K562 (cell line): Measurements from ENCODE around the gene DRC1. TPM values are rescaled to one million over a fixed set of nuclear protein-coding genes. Genes with fewer than 3 reads are reported as not detected.

Experiments
- ATAC-seq: fragments of 200-7000 bp; cut with Tn5 transposase; 3 replicates; pipeline ENCODE4 v1.9.1; 2020; ENCODE audit warnings: moderate library complexity
- BruUV-seq: library from RNA; stranded (reverse); fragments of 400-500 nt; replicated peaks from 2 replicates; lab custom pipeline; 2021; lab: Mats Ljungman, UMichigan
- CTCF ChIA-PET: fragments of 300-600 bp; formaldehyde crosslinking; extraction: SDS; loops from one replicate; lab custom pipeline; 2021; ENCODE audit warnings: low intra/inter-chr PET ratio; lab: Yijun Ruan, JAX
- POLR2A ChIA-PET: fragments of 300-600, 350-650 bp; sonication (Branson Sonifier 250); formaldehyde crosslinking; extraction: SDS; loops from one replicate; lab custom pipeline; 2021; ENCODE audit warnings: antibody characterized with exemption, inconsistent platforms; lab: Yijun Ruan, JAX
- DNase-seq, 4 experiments: peaks; one replicate each; pipeline versions ENCODE4 v3.0.0 to v3.0.0-alpha.2; 2011 to 2018; ENCODE audit warnings: low spot score in 3 of 4, mixed read lengths in 3 of 4; ENCODE audit errors: extremely low read depth in 1 of 4
- FAIRE-seq: peaks from 2 replicates; lab custom pipeline; 2011; peaks lifted over from hg19 to GRCh38; lab: Jason Lieb, UNC
- H2AFZ ChIP-seq: 2 replicates; pipeline ENCODE4 v1.6.0; 2011; ENCODE audit warnings: low read depth, low read length, control low read depth, inconsistent platforms
- H3K27ac ChIP-seq: fragments of 200-600 bp; 3 replicates; pipeline ENCODE4 v1.8.0; 2011; ENCODE audit warnings: low read depth, mild to moderate bottlenecking, control low read depth, inconsistent platforms, low read length, moderate library complexity, mixed read lengths; ENCODE audit errors: extremely low read depth
- H3K27me3 ChIP-seq, 2 experiments: fragments of 300-600 bp in 1 of 2; 2 replicates in 1 of 2; 3 replicates in 1 of 2; pipeline versions ENCODE4 v1.6.0 to v1.8.0; 2011; ENCODE audit warnings: inconsistent platforms in 2 of 2, low read length in 2 of 2, mild to moderate bottlenecking in 1 of 2, mixed read lengths in 1 of 2, moderate library complexity in 1 of 2; ENCODE audit not compliant: control insufficient read depth in 2 of 2, insufficient read depth in 2 of 2
- H3K36me3 ChIP-seq: fragments of 300-600 bp; 3 replicates; pipeline ENCODE4 v1.8.0; 2011; ENCODE audit warnings: mild to moderate bottlenecking, low read length, inconsistent platforms; ENCODE audit not compliant: control insufficient read depth, insufficient read depth
- H3K4me1 ChIP-seq, 2 experiments: fragments of 200-600 bp in 1 of 2; replicated peaks in 1 of 2; 2 replicates in 1 of 2; 3 replicates in 1 of 2; pipeline versions ENCODE4 v1.5.1 to v1.8.0; 2011; ENCODE audit warnings: inconsistent platforms in 2 of 2, low read length in 2 of 2, mild to moderate bottlenecking in 1 of 2, mixed read lengths in 1 of 2, moderate library complexity in 1 of 2; ENCODE audit not compliant: control insufficient read depth in 2 of 2, insufficient read depth in 2 of 2
- H3K4me2 ChIP-seq: 2 replicates; pipeline ENCODE4 v1.6.1; 2011; ENCODE audit warnings: low read length, control low read depth, inconsistent platforms, mixed read lengths; ENCODE audit not compliant: insufficient read depth
- H3K4me3 ChIP-seq: fragments of 200-600 bp; sonication (generic), shearing (Covaris generic); 2 replicates; pipeline ENCODE4 v1.5.1; 2016; ENCODE audit warnings: control low read depth, inconsistent platforms
- H3K79me2 ChIP-seq: fragments of 200-600 bp; 3 replicates; pipeline ENCODE4 v1.8.0; 2011; ENCODE audit warnings: low read length, inconsistent platforms; ENCODE audit not compliant: control insufficient read depth, insufficient read depth
- H3K9ac ChIP-seq, 2 experiments: 2 replicates each; pipeline versions ENCODE4 v1.6.0 to v1.6.1; 2011; ENCODE audit warnings: low read depth in 2 of 2, low read length in 2 of 2, control low read depth in 1 of 2, inconsistent platforms in 1 of 2, mild to moderate bottlenecking in 1 of 2, mixed read lengths in 1 of 2; ENCODE audit not compliant: insufficient read depth in 1 of 2
- H3K9me1 ChIP-seq: one replicate; pipeline ENCODE4 v1.6.0; 2011; ENCODE audit warnings: inconsistent platforms, mild to moderate bottlenecking, low read length, moderate library complexity; ENCODE audit not compliant: control insufficient read depth, insufficient read depth
- H3K9me3 ChIP-seq: replicated peaks from 2 replicates; pipeline ENCODE4 v1.5.1; 2011; ENCODE audit warnings: low read depth, low read length, inconsistent platforms; ENCODE audit not compliant: control insufficient read depth, insufficient read depth
- H4K20me1 ChIP-seq: replicated peaks from 2 replicates; pipeline ENCODE4 v1.6.1; 2011; ENCODE audit warnings: low read length, inconsistent platforms, mixed read lengths; ENCODE audit not compliant: control insufficient read depth, insufficient read depth
- KLF16 ChIP-seq: IDR thresholded peaks from 2 replicates; pipeline ENCODE4 v1.6.1; 2016; ENCODE audit warnings: antibody characterized with exemption
- MEIS2 ChIP-seq: fragments of 450-650 bp; IDR thresholded peaks from 2 replicates; pipeline ENCODE4 v1.6.1; 2014; ENCODE audit warnings: mild to moderate bottlenecking; ENCODE audit not compliant: partially characterized antibody
- MTA1 ChIP-seq: fragments of 450-650 bp; IDR thresholded peaks from 2 replicates; pipeline ENCODE4 v1.6.1; 2017; ENCODE audit warnings: borderline replicate concordance
- YY1 ChIP-seq, 3 experiments: IDR thresholded peaks; 2 replicates each; pipeline ENCODE4 v1.6.1; 2011; ENCODE audit warnings: low read length in 2 of 3, mild to moderate bottlenecking in 2 of 3, moderate library complexity in 2 of 3, borderline replicate concordance in 1 of 3, control low read depth in 1 of 3, low read depth in 1 of 3; ENCODE audit not compliant: insufficient read depth in 3 of 3, insufficient replicate concordance in 2 of 3, control insufficient read depth in 1 of 3, insufficient read length in 1 of 3; ENCODE audit errors: extremely low read depth in 1 of 3
- ZNF274 ChIP-seq: IDR thresholded peaks from 2 replicates; pipeline ENCODE4 v1.6.1; 2011; ENCODE audit warnings: low read depth, mild to moderate bottlenecking, low read length, moderate library complexity, borderline replicate concordance
- ZNF41 ChIP-seq: fragments of 250-450 bp; sonication (Bioruptor Pico); conservative IDR thresholded peaks from 2 replicates; pipeline ENCODE4 v1.4.0; 2020; ENCODE audit warnings: mild to moderate bottlenecking
- ZNF77 ChIP-seq: fragments of 250-450 bp; sonication (Bioruptor Pico); IDR thresholded peaks from 2 replicates; pipeline ENCODE4 v1.5.0; 2020
- WGBS: fragments of 100-300 bp; shearing (Covaris generic); methylation state at CpG from one replicate; pipeline ENCODE4 v1.1.6; 2016; ENCODE audit warnings: low coverage, mixed read lengths; ENCODE audit not compliant: insufficient coverage; ENCODE audit errors: missing lambda C conversion rate; 5-methylcytosine and 5-hydroxymethylcytosine counted together
- in situ Hi-C: fragments of 300-500 bp; cut with MboI; formaldehyde crosslinking; loops from 4 replicates; pipeline ENCODE4 v1.15.0; 2018; ENCODE audit warnings: inconsistent platforms, mixed read lengths
- intact Hi-C: fragments of 100-400 bp; cut with micrococcal nuclease; formaldehyde crosslinking; loops from 2 replicates; pipeline ENCODE4 v1.14.2; 2022
- polyA plus RNA-seq, 8 experiments: library from polyadenylated mRNA; depleted of rRNA in 4 of 8; stranded (reverse) in 5 of 8; unstranded in 3 of 8; fragments of >200 nt; fragmentation: Nextera tagmentation in 2 of 8; fragmentation: Illumina TruSeq in 1 of 8; extraction: Ambion mirVana in 2 of 8; extraction: Trizol in 1 of 8; gene quantifications; 2 replicates each; pipeline versions ENCODE4 v1.2.1 to v1.2.3, GENCODE V29; 2011 to 2014; ENCODE audit warnings: inconsistent platforms in 1 of 8, missing spikeins in 1 of 8
- total RNA-seq, 7 experiments: library from RNA; depleted of rRNA in 6 of 7; stranded (reverse); fragments of >200 nt in 6 of 7; fragmentation: Illumina TruSeq in 2 of 7; extraction: Trizol in 2 of 7; gene quantifications; 2 replicates each; pipeline versions ENCODE4 v1.2.1 to v1.2.3, GENCODE V29; 2011 to 2021; ENCODE audit warnings: low replicate concordance in 1 of 7
- TF ChIP-seq, protein P1 (sequence below): fragments of 450-650 bp; IDR thresholded peaks from 2 replicates; pipeline ENCODE4 v1.6.1; 2016
- TF ChIP-seq, protein P2 (sequence below): fragments of 250-450 bp; sonication (Bioruptor Pico); IDR thresholded peaks from 2 replicates; pipeline ENCODE4 v1.8.0; 2021; ENCODE audit warnings: moderate library complexity, mild to moderate bottlenecking, inconsistent platforms
- TF ChIP-seq, protein P3 (sequence below): sonication (generic); formaldehyde crosslinking; IDR thresholded peaks from 2 replicates; pipeline ENCODE4 v1.8.0; 2023; ENCODE audit warnings: mild to moderate bottlenecking, missing genetic modification reagents

DRC1 gene
- total and polyA plus RNA-seq, 9 of the 15 experiments (the other 6 are each of a cell fraction or from before 2014, with no cell fraction given), result 0.07 to 0.10 TPM; not detected in 7

DNA sequence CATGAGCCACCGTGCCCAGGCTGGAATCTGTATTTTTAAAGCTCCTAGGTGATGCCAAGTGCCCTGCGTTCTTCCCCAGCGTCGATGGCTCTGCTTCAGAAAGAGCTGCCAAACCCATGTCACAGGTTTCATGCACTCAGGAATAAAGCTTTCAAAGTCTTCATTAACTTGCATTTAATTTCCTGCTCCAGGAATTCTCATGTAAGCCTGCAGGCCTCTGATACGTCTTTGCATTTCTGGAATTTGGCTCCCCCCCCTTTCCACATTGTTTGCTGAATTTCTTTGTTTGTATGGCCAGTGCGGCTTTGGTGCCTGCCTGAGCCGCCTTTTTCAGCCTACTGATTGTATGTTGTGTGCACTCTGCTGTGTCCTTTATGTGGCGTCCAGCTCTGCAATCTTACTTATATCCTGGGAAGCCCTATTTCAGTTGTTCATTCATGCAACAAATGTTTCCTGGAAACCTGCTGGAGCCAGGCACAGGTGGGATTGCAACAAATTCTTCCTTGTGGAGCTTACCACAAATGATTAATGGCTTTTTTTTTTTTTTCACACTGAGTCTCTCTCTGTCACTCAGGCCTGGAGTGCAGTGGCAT lies 94.1 kb downstream of the DRC1 start:
- Histone ChIP-seq H4K20me1 (no peaks in the 10 kb centered on the region), H3K4me2 (no peak overlapping the region), H3K36me3 (no peaks in the 10 kb centered on the region), H3K27me3 (peaks cover 25 to 27% of the 10 kb centered on the region in 2 experiments), H3K9me1 (no peaks in the 10 kb centered on the region), H3K4me3 (no peak overlapping the region), H3K27ac (no peak overlapping the region), H2AFZ (no peak overlapping the region), H3K9me3 (no peaks in the 10 kb centered on the region), H3K4me1 (peaks cover 17% of the 10 kb centered on the region in 2 experiments), H3K9ac (no peak overlapping the region), H3K79me2 (no peaks in the 10 kb centered on the region)
- BruUV-seq, result no TSS peak
- WGBS, result 39% methylated on average over 8 of the region's 8 CpGs
- CTCF ChIA-PET, result interaction anchor here (0.6 kb wide), 1 partner anchor 645 kb away, joined by 3 read pairs; no protein-coding TSS in a partner anchor
- no peak for DNase-seq
- in situ Hi-C loops, result no loop called here
- intact Hi-C loops, result no loop called here
- POLR2A ChIA-PET, result interaction anchor here (1.1 to 1.6 kb wide), 2 partner anchors 9 to 40 kb away, joined by 3 read pairs; no protein-coding TSS in a partner anchor
- ATAC-seq, result no peak
- FAIRE-seq, result no peak
- TF ChIP-seq, protein P1, sequence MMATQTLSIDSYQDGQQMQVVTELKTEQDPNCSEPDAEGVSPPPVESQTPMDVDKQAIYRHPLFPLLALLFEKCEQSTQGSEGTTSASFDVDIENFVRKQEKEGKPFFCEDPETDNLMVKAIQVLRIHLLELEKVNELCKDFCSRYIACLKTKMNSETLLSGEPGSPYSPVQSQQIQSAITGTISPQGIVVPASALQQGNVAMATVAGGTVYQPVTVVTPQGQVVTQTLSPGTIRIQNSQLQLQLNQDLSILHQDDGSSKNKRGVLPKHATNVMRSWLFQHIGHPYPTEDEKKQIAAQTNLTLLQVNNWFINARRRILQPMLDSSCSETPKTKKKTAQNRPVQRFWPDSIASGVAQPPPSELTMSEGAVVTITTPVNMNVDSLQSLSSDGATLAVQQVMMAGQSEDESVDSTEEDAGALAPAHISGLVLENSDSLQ, result no peak; the same call in 1 of the 2 replicates
- peak; percentile 28 for TF ChIP-seq MEIS2

GRCh38 chr2:26500406-26500805 lies 98.7 kb downstream of the DRC1 start:
- H3K4me3 ChIP-seq, result no peak overlapping the region
- H4K20me1 ChIP-seq, result no peaks in the 10 kb centered on the region
- DNase-seq (no peak), ATAC-seq (no peak), FAIRE-seq (no peak)
- intact Hi-C loops (loop anchor here (10.0 kb wide), 1 partner anchor 244 kb away; no protein-coding TSS in a partner anchor), in situ Hi-C loops (no loop called here)
- WGBS, result 4% methylated on average over 4 of the region's 4 CpGs
- no peaks in the 10 kb centered on the region for H3K9me1 ChIP-seq
- H3K27me3 ChIP-seq, result peaks cover 27 to 32% of the 10 kb centered on the region in 2 experiments
- no peak overlapping the region for H3K9ac ChIP-seq
- no peaks in the 10 kb centered on the region for H3K9me3 ChIP-seq
- H3K36me3 ChIP-seq, result no peaks in the 10 kb centered on the region
- H2AFZ ChIP-seq, result no peak overlapping the region
- no peaks in the 10 kb centered on the region for H3K79me2 ChIP-seq
- BruUV-seq, result no TSS peak
- ChIA-PET POLR2A (interaction anchor here (0.7 kb wide), 1 partner anchor 187 kb away, joined by 3 read pairs; no protein-coding TSS in a partner anchor), CTCF (no interaction called here)
- H3K4me1 ChIP-seq, result peaks cover 0 to 13% of the 10 kb centered on the region in 2 experiments; a peak in 3 of 5 replicates
- H3K4me2 ChIP-seq, result no peak overlapping the region
- no peak overlapping the region for H3K27ac ChIP-seq
- no peak for TF ChIP-seq MTA1
- no peak for TF ChIP-seq KLF16
- no peak for TF ChIP-seq ZNF274
- TF ChIP-seq, protein P2, sequence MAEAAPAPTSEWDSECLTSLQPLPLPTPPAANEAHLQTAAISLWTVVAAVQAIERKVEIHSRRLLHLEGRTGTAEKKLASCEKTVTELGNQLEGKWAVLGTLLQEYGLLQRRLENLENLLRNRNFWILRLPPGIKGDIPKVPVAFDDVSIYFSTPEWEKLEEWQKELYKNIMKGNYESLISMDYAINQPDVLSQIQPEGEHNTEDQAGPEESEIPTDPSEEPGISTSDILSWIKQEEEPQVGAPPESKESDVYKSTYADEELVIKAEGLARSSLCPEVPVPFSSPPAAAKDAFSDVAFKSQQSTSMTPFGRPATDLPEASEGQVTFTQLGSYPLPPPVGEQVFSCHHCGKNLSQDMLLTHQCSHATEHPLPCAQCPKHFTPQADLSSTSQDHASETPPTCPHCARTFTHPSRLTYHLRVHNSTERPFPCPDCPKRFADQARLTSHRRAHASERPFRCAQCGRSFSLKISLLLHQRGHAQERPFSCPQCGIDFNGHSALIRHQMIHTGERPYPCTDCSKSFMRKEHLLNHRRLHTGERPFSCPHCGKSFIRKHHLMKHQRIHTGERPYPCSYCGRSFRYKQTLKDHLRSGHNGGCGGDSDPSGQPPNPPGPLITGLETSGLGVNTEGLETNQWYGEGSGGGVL (CRISPR knock-in tag), result no peak
- no peak for TF ChIP-seq ZNF41
- no peak for TF ChIP-seq ZNF77 (CRISPR knock-in tag)
- TF ChIP-seq, protein P3, sequence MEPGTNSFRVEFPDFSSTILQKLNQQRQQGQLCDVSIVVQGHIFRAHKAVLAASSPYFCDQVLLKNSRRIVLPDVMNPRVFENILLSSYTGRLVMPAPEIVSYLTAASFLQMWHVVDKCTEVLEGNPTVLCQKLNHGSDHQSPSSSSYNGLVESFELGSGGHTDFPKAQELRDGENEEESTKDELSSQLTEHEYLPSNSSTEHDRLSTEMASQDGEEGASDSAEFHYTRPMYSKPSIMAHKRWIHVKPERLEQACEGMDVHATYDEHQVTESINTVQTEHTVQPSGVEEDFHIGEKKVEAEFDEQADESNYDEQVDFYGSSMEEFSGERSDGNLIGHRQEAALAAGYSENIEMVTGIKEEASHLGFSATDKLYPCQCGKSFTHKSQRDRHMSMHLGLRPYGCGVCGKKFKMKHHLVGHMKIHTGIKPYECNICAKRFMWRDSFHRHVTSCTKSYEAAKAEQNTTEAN, result no peak
- no peak for TF ChIP-seq YY1 (IDR thresholded peaks at IDR 0.05; ENCODE audit: borderline replicate concordance in 1 of 3, control insufficient read depth in 1 of 3, extremely low read depth in 1 of 3, insufficient read depth in 3 of 3, insufficient read length in 1 of 3, insufficient replicate concordance in 2 of 3, low read depth in 1 of 3, low read length in 2 of 3)
